A204.1 (cell line): Measurements from ENCODE around the gene DUSP16.
"Not testable (repeated sequence)": the region's sequence is repeated elsewhere in the genome, so short reads cannot be mapped to it uniquely, and the experiment has no call there.

Source experiments
- FAIRE-seq: peaks from 2 replicates; lab custom pipeline; 2012; peaks lifted over from hg19 to GRCh38; lab: Jason Lieb, UNC

Gene DUSP16

DNA sequence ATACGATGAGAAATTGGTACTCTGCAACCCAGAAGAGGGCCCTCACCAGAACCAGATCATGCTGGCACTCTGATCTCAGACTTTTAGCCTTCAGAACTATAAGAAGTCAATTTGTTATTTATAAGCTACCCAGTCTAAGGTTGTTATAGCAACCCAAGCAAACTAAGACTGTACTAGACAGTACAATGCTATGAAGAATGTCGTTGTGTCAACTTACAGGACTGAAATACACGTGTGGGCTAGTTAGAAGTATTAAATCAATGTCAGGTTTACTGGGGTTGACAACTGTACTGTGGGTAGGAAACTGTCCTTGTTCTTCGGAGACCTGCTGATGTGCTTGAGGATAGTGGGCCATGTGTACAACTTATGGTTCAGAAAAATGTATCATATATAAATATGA, 19.7 kb downstream of the DUSP16 start:
- FAIRE-seq = no peak

DNA sequence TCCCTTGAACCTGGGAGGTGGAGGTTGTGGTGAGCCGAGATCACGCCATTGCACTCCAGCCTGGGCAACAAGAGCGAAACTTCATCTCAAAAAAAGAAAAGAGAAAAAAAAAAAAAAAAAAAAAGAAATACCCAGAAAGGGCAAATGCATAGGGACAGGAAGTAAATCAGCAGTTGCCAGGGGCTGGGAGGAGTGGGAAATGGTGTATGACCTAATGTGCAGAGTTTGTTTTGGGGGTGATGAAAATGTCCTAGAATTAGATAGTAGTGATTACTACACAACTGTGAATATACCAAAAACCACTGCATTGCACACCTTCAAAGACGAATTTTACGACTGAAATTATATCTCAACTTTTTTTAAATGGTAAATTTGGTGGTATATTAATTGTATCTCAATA, 20.4 kb downstream of the DUSP16 start:
- FAIRE-seq = no peak

DNA sequence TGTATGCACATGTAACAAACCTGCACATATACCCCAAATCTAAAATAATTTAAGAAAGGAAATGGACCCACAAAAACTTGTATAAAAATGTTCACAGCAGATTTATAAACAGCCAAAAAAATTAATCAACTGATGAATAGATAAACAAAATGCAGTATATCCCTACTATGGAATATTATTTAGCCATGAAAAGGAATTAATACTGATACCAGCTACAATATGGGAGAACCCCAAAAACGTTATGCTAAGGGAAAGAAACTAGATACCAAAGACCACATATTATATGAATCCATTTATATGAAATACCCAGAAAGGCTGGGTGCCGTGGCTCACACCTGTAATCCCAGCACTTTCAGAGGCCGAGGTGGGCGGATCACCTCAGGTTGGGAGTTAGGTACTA, 20.9 kb downstream of the DUSP16 start:
- no peak for FAIRE-seq

DNA sequence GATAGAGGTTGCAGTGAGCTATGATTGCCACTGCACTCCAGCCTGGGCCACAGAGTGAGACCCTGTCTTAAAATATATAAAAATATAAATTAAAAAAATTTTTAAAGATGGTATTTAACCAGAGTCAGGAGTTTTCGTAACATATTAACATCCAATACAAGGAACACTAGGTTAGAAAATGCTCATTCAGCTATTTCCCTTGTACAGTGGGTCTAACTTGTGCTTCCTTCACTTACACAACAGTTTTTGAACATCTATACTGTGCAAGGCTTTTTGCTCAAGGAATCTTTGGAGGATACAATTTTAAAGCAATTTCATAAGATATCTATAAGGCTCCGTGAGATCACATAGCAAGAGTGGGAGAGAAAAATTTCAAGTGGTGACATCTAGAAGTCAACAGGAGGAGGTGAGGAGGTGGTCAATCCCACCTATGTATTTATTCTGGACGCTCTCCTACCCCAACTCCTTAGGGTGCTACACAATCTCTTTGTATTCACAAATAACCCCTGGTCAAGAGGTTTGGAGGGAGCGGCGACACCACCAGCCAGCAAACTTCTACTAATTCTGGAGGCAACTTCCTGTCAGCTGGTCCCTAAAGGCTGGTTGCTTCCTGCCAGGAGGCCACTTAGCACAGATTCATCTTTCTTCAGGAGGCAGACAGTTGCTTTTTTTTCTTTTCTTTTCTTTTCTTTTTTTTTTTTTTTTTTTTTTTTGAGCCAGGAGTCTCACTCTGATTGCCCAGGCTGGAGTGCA, 22.2 kb downstream of the DUSP16 start:
- no peak for FAIRE-seq

DNA sequence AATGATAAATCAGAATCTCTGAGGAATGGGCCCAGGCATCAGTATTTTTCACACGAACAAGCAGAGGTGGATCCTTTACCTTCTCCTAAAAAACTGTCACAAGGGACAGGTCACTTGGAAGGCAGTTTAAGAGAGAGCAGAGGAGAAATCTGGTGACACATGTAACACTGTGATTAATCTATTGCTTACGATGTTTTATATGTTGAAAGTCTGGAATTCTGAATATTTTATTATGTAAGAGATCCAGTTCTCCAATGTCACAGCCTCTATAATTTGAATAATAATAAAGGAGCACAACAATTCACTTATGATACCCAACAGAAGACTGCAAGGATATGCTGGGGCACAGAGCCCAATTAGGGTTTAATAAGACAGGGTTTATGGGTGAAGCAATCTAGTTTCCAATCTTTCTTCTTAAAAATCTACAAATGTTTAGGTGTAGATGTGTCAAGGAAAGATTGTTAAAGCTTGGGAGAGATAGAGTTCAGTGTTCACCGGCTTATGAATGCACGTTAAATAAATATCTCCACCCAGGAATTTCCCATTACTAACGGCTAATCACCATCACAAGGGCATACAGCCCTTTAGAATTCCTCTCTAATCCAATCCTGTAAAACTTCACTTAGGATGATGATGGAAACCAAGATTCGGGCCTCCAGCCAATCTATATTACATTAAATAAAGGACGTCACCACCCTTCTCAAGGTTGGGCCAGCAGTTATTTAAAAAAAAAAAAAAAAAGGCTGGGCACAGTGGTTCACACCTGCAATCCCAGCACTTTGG, 23.4 kb downstream of the DUSP16 start:
- FAIRE-seq = no peak

DNA sequence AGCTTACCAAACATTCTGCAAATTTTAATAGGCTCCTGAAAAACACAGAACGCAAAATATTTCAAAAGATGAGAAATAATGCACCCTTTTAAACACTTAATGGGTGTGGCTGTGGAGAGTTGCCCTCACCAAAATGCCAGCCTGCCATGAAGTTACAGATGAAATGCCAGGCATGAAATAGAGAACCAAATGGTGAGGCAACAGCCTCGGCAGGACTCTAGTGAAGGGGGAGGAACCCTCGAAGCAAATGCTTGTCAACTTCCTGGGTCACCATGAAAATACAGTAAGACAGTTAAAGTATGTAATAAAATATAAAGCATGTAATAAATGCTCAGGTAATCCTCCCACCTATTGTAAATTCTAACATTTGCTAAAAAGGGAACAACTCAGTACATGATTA, 24.1 kb downstream of the DUSP16 start:
- FAIRE-seq = no peak

DNA sequence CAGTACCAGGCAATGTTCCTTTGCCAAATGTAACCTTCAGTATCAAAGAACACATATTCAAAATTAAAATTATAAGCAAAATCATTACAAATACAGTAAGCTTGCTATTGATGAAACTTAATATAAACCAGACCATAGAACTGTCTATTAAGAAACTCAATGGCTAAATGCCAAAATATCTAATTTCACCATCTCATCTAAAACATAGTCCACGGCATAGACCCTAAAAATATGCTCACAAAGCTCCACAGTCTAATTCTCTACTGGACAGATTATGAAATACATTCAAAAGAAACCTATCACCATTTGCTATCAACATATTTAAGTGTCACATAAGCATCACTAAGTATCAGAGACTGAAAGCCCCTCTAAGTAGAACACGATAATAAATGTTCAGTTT, 25.2 kb downstream of the DUSP16 start:
- no peak for FAIRE-seq

DNA sequence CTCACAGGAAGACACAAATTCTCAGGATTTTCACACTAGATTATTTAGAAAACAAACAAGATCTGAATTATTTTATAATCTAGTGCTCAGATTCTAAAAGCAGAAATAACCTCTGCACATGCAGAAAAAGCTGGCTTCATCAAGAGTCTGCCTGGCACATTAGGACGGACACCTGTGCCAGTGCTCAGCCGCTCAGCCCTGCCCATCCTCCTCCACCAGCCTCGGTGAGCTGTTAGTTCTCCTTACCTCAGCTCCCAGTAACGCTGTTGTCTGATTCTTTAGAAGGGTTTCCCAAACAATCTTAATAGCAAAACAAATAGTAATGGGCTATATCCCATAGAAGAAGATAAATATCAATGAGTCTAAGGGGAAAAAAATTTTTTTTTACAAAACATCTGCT, 27.7 kb downstream of the DUSP16 start:
- no peak for FAIRE-seq

DNA sequence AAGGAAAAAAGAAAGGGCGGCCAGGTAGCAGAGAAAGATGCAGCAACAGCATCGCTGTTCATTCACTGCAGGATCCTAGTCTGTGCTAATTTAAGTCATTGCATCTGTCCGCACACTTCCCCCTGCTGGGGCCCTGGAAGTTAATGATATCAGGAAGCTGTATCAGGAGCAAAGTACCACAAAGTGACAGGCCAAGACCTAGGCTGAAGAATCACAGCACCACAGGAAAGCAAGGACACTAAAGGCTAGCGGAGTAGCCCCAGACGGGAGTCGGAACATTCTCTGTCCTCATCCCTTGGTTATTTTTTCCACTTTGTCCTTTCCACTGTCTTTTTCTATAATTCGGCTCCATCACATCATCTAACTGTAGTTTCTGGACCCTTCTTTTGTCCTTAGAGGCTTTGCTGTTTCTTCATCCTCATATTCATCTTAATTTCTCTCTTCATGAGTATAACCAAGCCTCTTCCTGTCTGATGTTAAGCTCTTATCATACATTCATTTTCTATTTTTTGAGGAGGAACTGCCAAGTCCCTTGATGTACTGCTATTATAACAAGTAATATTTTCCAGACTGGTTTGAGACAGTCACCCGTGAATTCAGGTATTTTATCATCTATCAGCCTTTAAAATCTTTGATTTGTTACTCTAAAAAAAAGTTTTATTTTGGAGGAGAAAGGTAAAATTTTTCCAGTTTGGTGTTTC, 28.3 kb downstream of the DUSP16 start:
- FAIRE-seq = no peak

DNA sequence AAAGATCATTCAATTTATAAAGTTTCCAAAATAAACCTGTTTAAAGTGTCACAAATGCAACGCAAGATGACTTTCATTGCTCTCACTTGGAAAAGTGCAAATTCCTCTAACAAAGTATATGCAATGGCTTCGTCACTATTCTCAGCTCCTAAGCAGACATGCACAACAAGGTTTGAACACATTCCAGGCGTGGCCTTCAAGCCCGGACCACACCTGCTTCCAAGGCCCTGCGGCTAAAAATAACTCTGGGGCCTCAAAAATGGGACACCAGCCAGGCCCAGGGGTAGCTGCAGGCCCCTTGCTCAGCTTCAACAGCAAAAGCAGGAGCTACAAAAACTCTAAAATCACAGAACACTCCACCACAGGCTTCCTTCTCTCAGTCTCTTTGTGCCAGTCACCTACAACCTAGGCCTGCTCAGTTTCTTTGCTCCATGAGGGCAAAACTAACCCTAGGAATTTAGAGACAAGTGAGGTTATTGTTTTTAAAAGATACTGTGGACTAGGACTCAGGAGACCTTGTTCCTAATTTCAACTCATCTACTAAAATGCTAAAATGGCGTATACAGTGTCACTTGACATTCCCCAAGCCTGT, 29.3 kb downstream of the DUSP16 start:
- FAIRE-seq = no peak

DNA sequence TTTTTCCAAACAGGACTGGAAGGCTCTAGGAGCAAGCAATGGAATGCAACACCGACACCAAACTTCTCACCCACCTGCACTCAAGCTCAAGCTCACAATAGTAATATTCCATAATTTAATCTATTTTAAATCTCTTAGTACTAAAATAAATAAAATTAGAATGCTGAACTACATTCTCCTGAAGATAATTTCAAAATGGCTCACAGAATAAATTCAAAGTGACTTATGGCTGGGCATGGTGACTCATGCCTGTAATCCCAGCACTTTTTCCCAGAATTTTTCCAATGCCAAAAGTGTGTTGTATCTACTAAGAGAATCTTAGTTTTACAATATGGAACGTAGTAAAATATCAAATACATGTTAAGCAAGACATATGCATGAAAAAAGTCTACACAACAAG, 31.5 kb downstream of the DUSP16 start:
- no peak for FAIRE-seq

DNA sequence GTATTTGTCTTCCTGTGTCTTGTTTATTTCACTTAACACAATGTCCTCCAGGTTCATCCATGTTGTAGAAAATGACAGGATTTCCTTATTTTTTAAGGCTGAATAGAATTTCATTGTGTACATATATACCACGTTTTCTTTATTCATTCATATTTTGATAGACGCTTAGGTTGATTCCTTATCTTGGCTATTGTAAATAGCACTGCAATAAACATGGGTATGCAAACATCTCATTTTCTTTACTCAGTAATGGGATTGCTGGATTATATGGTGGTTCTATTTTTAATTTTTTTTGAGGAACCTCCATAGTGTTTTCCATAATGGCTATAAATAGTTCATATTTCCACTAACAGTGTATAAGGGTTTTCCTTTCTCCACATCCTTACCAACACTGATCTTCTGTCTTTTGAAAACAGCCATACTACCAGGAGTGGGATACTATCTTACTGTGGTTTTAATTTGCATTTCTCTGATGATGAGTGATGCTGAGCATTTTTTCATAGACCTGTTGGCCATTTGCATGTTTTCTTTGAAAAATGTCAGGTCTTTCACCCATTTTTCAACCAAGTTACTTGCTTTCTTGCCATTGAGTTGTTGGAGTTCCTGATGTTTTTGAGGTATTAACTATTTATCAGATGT, 32.8 kb downstream of the DUSP16 start:
- FAIRE-seq = no peak

DNA sequence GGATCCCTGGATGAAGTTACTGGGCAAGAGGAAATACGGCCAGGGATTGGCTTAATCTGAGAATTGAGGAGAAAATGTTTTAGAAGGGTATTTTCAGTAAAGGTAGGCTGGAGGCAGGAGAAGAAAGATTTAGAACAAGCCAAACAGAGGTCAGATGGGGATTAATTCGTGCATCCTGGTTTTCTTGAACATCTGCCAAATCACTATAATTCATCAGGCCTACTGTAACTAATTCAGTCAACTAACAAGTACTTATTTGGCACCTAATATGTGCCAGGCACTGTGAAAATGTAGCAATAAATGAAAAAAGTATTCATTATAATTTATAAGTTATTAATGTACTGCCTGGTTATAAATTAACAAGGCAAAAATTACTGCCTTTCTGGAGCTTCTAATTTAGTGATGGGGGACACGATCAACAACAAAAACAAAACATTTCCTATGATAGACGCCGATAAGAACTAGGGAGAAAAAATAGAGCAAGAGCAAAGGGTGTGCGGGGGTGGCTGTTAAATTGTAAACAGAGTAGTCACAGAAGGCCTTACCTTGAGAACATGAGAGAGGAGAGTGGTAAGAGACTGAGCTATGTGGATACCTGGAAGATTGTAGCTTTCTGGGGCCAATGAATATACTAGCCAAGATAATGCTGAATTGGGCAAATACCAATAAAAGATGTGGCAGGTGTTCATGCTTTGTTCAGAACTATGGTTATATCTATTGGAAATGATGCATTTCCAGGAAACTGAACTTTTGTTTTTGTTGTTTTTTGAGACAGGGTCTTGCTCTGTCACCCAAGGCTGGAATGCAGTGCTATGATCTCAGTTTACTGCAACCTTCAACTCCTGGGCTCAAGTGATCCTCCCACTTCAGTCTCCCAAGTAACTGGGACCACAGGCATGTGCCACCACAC, 34.0 kb downstream of the DUSP16 start:
- FAIRE-seq = no peak

DNA sequence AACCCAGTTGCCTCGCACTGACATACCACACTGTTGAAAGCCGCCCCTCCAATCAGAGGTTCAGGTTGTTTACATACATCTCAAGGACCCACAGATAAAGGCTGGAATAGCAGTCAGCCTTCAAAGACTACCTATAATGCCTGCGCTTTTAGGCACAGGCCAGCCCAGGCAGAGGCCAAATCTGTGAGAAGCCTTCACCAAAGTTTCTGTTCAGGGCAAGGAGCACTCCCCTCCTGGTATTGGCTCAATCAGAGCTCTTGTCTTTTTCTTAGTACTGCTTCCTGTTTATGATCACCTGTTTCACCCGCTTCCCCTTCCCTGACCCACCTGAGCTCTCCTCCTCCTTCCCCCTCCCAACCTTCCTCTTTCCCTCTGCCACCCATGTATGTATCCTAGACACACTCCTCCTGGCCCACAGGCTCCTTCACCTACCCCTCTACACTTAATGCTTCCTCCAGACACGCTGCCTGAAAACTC, 34.8 kb downstream of the DUSP16 start:
- FAIRE-seq = no peak

DNA sequence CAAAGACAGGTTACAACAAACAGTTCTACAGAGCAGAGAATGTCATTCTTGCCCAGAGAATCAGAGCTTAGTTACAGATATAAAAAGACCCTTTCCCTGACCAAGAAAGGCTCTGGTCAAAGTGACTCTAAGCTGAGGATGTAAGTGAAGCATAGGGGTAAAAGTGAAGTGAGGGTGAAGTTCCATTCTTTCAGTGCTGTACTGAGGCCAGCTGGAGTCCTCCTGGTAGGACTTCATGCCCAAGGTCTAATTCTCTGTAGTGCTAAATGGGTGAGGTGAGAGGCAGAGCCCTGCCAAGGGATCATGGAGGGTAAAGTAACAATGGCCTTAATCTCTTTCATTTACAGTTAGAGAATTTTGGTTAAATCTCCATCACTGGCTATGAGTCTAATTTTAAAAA, 38.5 kb downstream of the DUSP16 start:
- FAIRE-seq = no peak

DNA sequence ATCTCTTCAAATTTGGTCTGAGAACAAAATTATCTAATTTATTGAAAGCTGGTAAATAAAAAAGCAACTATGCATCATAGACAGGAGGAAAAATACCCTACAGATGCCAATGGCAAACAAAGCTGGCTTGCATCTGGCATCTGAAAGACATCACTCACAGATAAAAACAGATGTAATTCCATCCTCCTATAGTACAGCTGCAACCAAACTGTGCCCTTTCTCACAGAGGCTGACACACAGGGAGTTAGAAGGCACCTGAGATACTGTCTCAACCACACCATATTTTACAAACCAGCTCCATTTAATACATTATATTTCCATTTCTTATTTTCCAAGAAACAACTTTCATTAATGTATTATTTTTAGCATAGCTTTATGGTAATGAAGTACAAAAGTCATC, 39.4 kb downstream of the DUSP16 start:
- FAIRE-seq = no peak

DNA sequence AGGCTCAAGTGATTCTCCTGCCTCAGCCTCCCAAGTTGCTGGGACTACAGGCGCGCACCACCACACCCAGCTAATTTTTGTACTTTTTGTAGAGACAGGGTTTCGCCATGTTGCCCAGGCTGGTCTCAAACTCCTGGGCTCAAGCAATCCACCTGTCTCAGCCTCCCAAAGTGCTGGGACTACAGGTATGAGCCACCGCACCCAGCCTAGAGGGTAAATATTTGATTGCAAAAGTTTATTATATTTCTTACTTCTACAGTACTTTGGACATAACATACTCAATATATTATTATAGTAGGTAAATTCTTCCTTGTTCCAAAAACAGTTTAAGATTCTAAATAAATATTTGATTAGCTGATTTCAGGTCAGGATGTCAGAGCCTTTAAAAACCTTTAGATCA, 40.0 kb downstream of the DUSP16 start:
- FAIRE-seq = not testable (repeated sequence)

DNA sequence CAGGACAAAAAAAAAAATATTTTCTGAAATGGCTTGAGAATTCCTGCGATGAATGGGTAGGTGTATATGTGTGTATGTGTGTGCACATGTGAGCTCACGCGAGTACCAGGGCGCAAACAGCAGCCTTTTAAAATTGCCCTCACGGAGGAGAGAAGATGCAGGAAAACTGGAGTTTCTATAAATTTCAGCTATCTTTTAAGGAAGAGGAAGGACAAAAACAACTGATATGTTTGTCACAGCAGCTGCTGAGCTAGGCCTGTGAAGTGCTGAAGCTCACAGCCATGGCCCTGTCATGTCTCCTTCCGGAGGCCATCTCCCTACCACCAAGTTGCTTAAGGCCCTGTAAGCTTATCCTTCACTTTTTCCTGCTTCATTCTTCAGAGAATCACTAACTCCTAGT, 40.8 kb downstream of the DUSP16 start:
- FAIRE-seq = no peak

DNA sequence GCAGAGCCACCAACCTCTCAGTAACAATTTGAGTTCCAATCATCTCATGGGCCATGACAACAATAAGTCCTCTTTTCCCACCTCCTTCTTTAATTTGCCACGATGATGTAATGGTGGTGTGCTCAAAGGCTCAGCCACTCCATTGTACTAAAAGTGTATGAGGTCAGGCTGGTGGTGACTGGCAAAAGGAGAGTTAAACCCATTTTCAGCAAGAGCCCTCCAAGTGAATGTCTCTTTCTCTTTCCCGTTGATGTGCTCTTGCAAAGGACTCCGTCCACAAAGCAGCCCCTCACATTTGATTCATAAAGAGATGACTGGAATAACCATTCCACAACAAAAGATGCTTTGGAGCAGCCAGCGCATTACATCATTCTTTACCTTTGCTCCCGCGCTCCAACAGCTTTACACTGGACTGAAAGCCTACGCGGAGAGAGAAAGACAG, 41.6 kb downstream of the DUSP16 start:
- no peak for FAIRE-seq

DNA sequence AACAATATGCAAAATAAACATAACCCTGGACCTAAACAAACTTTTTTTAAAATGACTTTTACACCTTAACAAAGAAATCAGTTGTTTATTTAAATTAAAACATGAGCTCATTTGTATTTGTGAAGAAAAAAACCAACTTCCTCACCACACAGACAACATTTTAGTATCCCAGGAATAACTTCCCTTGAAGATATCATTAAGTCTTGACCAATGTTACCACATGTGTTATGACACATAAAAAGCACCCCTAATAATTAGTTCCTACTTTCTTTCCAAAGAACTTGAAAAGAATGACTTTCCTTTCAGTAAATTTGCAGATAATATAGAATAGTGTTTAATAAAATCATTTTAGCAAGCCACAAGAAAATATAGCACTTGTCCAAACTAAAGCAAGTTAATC, 42.4 kb downstream of the DUSP16 start:
- FAIRE-seq = no peak

DNA sequence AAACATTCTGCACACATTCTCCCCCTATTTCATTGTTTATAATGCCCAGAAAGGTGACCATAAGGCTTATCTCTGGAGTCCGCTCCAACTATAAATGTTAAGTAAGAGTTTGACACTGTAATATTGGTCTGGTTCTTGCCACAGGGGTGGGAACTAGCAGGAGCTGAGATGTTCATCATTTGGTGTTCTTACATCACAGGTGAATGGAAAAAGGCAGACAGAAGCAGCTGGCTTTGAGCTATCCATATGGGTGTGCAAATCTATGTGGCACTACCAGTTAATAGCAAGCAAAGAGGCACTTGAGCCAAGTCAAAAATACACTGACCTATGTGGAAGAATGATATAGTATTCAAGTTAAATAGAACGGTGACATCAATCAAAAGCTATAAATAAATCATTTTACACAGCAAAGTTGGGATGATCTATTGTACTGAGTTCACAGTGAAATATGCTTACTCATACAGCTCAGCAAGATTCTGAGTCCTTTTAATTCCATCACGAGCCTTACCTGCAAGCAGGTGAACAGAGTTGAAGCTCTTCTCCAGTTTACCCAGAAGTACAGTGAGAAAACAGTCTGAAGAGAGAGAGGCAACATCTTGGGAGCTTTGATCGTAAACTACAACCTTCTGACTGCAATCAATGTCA, 43.2 kb downstream of the DUSP16 start:
- no peak for FAIRE-seq
